HCT116 (cell line): Measurements from ENCODE around the gene FAM237B. TPM values are rescaled to one million over a fixed set of nuclear protein-coding genes. Genes with fewer than 3 reads are reported as not detected.

Experiments
- EGR1 ChIP-seq: IDR thresholded peaks from 2 replicates; pipeline ENCODE4 v1.6.1; 2012; ENCODE audit warnings: low read depth
- EZH2phosphoT487 ChIP-seq: fragments of 200-600 bp; IDR thresholded peaks from 2 replicates; pipeline ENCODE4 v1.6.1; 2018; ENCODE audit warnings: antibody characterized with exemption, borderline replicate concordance
- MAX ChIP-seq: IDR thresholded peaks from 2 replicates; pipeline ENCODE4 v1.6.1; 2012
- SP1 ChIP-seq: IDR thresholded peaks from 2 replicates; pipeline ENCODE4 v1.6.1; 2012; ENCODE audit warnings: low read depth
- SRF ChIP-seq: IDR thresholded peaks from 2 replicates; pipeline ENCODE4 v1.6.1; 2012; ENCODE audit warnings: low read depth
- YY1 ChIP-seq: IDR thresholded peaks from 2 replicates; pipeline ENCODE4 v1.6.1; 2011; ENCODE audit warnings: low read length, low read depth, moderate library complexity, mild to moderate bottlenecking; ENCODE audit not compliant: insufficient replicate concordance; ENCODE audit errors: extremely low read depth
- total RNA-seq: library from RNA; stranded (reverse); gene quantifications from one replicate; pipeline ENCODE4 v1.2.1, GENCODE V29; 2021; ENCODE audit not compliant: unreplicated experiment
- TF ChIP-seq, protein P1 (sequence below), 3 experiments: fragments of 200-600 bp in 1 of 3; sonication (generic) in 1 of 3; IDR thresholded peaks in 2 of 3; conservative IDR thresholded peaks in 1 of 3; 2 replicates each; pipeline ENCODE4 v1.5.1; 2012 to 2017; ENCODE audit warnings: low read depth in 2 of 3, low read length in 2 of 3, antibody characterized with exemption in 1 of 3, borderline replicate concordance in 1 of 3, control low read depth in 1 of 3, mild to moderate bottlenecking in 1 of 3, mixed read lengths in 1 of 3, mixed run types in 1 of 3, moderate library complexity in 1 of 3; ENCODE audit not compliant: insufficient read depth in 1 of 3
- TF ChIP-seq, protein P2 (sequence below): IDR thresholded peaks from 2 replicates; pipeline ENCODE4 v1.6.1; 2011; ENCODE audit warnings: mild to moderate bottlenecking, low read length, moderate library complexity; ENCODE audit not compliant: insufficient replicate concordance; ENCODE audit errors: extremely low read depth

Gene FAM237B
- total RNA-seq, 1 experiment from 2014 or later = not detected

GRCh38 chr7:90266808-90267207 lies 54.3 kb downstream of the FAM237B start (continued):
- TF ChIP-seq, protein P1, sequence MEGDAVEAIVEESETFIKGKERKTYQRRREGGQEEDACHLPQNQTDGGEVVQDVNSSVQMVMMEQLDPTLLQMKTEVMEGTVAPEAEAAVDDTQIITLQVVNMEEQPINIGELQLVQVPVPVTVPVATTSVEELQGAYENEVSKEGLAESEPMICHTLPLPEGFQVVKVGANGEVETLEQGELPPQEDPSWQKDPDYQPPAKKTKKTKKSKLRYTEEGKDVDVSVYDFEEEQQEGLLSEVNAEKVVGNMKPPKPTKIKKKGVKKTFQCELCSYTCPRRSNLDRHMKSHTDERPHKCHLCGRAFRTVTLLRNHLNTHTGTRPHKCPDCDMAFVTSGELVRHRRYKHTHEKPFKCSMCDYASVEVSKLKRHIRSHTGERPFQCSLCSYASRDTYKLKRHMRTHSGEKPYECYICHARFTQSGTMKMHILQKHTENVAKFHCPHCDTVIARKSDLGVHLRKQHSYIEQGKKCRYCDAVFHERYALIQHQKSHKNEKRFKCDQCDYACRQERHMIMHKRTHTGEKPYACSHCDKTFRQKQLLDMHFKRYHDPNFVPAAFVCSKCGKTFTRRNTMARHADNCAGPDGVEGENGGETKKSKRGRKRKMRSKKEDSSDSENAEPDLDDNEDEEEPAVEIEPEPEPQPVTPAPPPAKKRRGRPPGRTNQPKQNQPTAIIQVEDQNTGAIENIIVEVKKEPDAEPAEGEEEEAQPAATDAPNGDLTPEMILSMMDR (IDR thresholded peaks at IDR 0.05 in 2 of 3, conservative IDR thresholded peaks at IDR 0.05 in 1 of 3; ENCODE audit: borderline replicate concordance in 1 of 3, insufficient read depth in 1 of 3, low read depth in 2 of 3, low read length in 2 of 3) = no peak
- TF ChIP-seq YY1 = no peak
- TF ChIP-seq EGR1 = no peak
- TF ChIP-seq SP1 = no peak
- TF ChIP-seq SRF = no peak
- TF ChIP-seq MAX = no peak
- TF ChIP-seq EZH2phosphoT487 = no peak
- TF ChIP-seq, protein P2, sequence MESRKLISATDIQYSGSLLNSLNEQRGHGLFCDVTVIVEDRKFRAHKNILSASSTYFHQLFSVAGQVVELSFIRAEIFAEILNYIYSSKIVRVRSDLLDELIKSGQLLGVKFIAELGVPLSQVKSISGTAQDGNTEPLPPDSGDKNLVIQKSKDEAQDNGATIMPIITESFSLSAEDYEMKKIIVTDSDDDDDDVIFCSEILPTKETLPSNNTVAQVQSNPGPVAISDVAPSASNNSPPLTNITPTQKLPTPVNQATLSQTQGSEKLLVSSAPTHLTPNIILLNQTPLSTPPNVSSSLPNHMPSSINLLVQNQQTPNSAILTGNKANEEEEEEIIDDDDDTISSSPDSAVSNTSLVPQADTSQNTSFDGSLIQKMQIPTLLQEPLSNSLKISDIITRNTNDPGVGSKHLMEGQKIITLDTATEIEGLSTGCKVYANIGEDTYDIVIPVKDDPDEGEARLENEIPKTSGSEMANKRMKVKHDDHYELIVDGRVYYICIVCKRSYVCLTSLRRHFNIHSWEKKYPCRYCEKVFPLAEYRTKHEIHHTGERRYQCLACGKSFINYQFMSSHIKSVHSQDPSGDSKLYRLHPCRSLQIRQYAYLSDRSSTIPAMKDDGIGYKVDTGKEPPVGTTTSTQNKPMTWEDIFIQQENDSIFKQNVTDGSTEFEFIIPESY = no peak

Other genes starting within 250 kb of the FAM237B start
- 18.8 TPM for gene STEAP1, start 166.8 kb downstream of the FAM237B start, total RNA-seq
- 13.4 TPM for gene STEAP2, start 109.6 kb downstream of the FAM237B start, total RNA-seq
- 4.1 TPM for gene CFAP69, start 76.1 kb downstream of the FAM237B start, total RNA-seq
- gene GTPBP10, start 25.4 kb upstream of the FAM237B start, total RNA-seq = 36.7 TPM
- 30.6 TPM for gene CLDN12, start 82.2 kb upstream of the FAM237B start, total RNA-seq
- not detected for gene PTTG1IP2, start 148.3 kb upstream of the FAM237B start, total RNA-seq